Inferior parietal cortex (tissue), 1 donor: ENCODE results near the gene INPP5A.

Experiments
- DNase-seq: peaks from one replicate; pipeline ENCODE4 v3.0.0-alpha.2; 2016; ENCODE audit errors: extremely low spot score

The INPP5A gene

DNA sequence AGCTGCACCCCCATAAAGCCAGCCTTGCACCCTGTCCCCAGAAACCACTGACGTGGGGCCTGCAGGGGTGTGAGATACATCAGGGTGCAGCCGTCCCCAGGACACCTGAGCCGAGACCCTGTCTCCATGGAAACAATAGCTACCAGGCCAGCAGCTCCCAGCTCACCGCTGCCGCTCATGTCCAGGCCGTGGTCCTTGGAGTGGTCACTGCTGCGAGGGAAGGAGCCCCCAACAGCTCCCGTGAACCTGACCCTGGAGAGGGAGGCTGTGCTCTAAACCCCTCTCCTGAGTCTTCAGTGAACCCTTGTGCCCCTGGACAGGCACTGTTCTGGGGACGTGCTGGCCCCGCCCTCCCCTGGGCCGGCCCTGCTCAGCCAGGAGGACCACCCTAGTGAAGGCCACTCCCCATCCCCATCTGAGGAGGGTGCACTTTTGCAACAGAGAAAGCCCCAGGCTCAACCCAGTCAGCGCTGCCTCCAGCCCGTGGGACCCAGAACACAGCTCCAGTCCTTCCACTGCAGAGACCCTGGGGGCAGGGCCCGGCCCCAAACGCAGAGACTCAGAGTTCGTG, 19.6 kb upstream of the INPP5A start:
- DNase-seq = no peak

DNA sequence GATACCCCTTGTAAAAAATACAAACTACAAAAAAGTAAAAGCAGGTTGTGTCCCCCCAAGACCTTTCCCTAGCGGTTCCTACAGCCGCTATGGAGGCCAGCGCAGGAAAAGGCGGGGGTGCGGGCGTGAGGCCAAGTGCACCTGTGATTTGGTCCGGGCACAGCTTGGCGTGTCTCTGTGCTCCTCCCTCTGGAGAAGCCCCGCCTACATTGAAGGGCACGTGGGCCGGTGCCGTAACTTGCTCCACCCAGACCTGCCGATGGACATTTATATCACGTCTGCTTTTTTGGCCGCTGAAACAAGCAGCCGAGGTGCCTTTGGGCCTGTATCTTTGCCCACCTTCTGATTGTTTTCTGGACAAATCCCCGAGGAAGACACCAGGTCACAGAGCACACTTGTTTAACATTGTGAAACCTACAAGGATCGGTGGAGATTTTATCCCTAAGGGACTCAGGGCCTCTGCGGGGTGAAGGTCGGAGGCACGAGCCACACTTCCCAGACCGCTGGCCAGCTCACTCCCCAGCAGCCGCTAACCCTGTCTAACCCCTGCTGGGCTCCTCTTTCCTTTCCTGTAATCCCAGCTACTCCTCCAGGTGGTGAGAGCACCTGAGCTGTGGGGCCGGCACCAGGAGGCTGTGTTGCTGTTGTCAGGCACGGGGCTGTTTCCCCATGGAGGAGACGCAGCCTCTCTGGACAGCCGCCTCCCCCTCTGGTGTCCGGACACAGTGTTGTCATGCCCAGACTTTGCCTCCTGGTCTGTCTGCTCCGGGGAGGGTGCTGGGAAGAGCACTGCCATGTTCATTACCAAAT, 18.8 kb upstream of the INPP5A start:
- no peak for DNase-seq

DNA sequence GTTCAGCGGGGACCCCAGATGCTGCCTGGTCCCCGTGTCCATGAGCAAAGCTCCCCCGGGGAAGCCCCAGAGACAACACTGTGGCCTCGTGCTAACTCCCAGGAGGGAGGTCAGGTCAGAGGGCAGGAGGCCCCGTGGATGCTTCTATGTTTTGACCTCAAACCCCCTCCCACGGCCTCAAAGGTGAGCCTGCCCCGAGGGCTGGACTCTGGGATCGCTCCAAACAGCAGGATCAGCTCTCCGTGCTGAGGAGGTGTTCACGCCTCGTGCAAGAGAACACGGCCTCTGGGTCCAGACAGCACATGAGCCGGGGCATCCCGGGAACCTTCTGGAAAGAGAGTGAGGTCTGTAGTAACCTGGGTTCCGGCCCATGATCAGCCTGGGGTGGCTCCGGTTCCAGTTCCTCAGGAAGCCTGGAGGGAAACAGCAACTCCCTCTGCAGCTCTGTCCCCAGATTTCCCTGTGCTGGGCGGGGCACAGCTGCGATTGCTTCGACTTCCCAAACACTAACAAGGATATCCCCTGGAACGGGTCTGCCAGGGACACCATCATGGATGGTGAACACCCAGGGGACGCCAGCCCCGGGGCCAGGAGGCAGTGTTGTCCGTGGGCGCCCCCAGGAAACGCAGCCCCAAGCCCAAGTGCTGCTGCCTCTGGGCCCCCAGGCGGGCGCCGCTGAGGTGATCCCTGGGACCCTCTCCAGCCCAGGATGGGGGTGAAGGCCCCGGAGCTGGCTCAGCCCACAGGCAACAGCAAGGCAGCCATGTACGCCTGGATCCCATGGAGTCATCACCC, 18.0 kb upstream of the INPP5A start:
- no peak for DNase-seq

DNA sequence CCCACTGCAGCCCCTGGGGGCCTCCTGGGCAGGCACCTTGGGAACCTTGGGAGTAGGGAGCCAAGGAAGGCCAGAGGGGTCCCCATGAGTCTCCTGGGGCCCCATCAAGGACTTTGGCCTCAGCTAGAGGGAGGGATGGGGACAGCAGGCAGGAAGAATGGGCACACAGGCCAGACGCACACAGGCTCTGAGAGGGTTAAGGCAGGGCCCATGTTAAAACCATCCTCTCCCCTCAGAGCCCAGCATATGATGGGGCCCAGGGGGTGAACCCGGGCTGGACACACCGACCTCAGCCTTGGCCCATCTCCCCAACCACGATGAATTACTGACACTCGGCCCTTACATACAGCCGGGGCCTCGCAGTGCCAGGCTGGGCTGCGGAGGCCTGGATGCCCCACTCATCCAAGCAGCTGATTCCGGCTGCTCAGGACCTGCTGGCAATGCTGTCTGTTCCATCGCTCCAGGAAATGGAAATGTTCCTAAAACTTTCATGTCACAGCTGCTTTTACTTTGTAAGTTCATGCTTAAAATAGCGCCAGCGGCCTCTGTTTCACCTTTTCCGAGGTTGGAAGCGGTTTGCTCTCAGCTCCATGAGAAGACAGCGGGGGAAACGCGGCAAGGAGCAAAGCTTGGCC, 17.3 kb upstream of the INPP5A start:
- no peak for DNase-seq

DNA sequence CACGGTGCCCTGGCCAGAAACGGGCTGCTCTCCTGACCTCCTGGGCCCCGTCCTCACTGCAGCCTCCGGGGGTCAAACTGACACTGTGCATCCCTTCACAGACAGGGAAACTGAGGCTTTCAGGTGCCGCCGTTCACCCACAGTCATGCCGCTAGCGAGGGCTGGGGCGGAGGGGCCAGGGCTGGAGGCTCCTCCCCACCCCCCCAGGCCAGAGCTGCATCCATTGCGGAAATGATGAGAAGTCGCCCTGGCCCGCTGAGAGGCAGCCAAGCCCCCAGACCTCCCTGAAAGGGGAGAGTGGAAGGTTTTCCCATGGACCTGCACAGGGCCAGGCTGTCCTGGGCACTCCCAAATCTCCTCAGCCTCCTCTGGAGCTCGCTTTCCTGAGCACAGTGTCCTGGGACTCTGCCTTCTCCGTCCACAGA, 16.5 kb upstream of the INPP5A start:
- DNase-seq = no peak

DNA sequence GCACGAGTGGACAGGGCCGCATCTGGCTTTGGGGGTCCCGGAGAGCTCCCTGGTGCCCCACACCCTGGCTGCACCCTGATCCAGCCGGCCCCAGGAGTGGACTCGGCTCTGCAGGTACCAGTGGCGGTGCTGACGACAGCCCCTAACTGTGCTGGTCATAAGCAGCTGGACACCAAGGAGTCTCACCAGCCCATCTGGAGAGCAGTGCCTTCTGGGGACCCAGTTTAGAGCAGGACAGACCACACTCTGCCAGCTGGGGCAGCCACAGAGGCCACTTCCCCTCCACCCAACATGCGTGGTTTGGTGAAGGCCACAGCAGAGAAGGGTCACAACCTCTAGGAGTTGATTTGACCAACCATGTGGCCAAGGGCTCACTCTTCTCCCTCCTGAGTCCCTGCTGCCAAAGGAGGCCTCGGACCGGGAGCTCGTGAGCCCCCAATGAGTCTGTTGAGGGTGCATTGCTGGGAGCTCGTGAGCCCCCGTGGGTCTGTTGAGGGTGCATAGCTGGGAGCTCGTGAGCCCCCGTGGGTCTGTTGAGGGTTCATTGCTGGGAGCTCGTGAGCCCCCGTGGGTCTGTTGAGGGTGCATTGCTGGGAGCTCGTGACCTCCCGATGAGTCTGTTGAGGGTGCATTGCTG, 16.0 kb upstream of the INPP5A start:
- no peak for DNase-seq

DNA sequence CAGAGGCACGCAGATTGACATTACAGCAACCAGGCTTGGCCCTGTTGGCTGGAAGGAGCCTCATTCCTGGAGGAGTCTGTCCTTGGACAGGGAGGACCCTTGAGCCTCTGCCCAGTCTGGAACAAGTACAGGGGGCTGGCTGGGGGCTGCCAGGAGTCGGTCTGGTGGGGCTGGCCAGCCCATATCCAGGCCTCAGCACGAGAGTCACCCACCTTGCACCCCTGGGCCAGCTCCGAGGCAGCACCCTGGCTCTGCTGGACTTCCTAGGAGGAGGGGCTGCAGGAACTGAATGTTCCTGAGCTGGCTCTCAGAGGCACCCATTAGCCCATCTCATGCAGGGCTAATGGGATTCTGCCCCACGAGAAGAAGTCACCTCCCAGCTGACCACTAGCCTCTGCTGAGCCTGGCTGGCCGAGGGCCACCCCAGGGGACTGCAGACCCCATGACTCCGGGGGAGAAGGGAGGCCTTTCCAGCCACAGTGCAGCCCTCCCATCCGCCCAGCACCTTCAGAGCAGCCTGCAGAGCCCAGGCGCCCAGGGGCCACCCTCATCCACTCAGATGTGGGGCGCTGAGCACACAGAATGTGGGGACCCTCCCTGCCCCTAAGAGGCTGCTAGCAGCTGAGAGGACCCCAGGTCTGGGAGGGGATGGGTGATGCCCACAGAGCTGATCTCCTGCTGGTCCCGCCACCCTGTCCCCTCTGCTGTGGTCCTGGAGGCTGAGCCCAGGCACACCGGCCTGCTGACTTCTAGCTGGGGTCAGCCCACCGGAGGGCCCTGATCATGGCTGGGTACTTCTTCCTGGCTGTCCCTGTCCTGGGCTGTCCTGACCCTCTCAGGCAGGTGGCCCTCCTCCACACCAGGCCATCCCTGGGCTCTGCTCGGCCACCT, 14.8 kb upstream of the INPP5A start:
- DNase-seq = no peak

DNA sequence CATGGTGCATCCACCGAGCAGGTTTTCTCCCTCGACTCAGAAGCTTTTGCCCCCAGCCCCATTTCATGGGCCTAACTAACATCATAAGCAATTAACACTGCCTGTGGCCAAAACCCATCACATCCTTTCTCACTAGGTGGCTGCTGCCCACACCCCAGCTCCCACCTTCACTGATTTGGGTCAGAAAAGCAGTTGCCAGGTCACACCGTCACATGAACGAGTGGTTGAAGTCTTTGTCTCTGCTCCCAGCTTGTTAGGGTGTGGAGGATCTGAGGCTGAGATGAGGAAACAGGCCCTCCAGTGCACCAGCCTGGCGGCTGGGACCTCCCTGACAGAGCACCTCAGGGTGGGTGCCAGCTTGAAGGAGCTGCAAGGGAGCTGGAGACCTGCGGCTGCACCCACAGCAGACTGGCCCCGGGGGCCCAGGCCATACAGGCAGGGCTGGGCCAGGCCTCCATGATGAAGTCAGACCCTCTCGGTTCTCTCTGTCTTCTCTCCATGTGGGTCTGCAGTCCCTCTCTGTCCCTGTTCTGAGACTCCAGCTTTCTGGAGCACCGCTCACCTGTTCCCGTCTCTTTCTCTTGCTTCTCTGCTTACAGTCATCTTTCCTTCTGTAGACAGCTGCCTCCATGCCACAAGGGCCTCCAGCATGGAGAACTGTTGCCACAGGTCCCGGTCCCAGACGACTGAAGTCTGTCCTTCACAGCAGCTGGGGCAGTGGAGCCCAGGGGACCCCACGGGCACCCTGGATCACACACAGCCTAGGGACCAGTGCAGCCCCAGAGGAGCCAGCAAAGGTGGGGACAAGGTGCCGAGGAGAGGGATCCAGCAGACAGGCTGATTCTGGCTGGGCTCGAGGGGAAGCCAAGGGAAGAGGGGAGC, 13.8 kb upstream of the INPP5A start:
- DNase-seq = no peak

DNA sequence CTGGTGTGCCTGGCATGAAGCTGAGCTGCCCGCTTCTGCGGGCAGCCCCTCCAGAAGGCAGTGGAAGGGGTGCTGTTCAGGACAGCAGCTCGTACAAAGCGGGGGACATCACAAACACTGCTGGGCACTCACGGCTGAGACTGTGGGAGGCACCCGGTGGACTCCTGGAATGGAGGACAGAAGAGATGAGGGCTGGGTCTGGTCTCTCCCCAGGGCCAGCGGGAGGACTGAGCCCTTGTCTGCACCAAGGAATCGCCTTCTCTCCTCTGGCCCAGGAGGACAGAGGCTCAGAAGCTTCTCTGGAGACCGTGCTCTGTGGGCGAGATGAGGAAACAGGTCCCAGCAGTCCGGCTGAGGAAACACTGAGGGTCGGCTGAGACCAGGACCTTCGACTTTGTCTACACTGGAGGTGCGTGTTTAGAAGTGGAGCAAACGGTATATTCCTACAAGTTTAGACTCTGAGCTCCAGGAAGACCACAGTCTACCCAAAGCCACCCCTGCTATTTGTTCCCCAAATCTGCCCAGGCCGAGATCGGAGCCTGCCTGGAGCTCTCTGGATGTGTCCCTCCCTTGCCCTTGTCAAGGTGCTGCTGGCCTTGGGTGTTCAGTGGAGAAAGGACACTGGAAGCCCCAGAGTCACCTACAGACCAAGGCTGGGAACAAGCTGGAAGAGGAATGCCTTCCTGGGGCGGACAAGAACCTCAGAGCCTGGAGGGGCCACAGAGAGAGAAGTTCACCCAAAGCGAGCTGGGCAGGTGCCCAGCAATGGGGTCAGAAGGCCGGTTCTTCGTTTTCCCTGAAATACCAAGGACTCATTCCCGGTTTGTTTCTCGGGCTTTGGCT, 12.9 kb upstream of the INPP5A start:
- DNase-seq = no peak

DNA sequence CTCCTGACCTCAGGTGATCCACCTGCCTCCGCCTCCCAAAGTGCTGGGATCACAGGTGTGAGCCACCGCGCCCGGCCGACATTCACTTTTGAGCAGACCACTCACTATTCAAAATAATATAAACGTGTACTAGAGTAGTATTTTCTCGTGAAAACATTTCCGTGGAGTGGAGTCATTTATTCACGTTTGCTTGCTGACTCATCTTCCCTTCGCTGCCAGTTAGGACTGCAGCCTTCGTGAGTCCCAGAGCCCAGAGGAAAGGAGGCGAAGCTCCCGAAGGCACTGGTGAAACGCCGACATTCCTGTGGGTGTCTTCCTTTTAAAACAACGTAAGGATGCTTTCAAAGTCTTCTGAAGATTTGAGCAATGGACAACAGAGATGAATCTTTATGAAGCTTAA, 10.9 kb upstream of the INPP5A start:
- DNase-seq = no peak

DNA sequence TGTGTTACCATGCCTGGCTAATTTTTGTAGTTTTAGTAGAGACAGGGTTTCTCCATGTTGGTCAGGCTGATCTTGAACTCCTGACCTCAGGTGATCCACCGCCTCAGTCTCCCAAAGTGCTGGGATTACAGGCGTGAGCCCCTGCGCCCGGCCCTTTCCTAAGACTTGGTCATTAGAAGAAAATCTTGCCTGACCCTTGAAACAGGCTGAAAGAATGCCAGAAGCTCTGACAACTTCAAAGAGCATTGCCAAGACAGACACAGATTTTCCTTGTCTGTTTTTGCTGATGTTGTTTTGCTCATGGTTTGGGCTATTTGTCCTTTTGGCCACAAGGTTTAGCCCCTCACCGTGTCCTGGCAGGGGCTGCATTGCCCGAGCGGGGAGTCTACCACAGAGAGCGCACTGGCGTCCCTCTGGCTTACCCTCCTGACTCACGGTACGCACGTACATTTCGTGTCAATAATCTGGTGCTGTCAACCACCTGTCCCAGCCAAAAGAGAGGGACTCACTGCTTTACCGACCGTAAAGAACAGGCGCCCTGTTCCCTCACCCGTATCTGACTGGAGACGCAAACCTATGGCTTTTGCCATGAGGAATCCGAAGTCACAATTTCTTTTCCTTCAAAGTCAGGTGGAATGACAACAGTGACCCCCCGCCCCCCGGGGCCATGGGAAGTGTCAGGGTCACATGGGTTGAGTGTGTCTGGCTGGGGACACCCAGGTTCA, 10.1 kb upstream of the INPP5A start:
- no peak for DNase-seq

DNA sequence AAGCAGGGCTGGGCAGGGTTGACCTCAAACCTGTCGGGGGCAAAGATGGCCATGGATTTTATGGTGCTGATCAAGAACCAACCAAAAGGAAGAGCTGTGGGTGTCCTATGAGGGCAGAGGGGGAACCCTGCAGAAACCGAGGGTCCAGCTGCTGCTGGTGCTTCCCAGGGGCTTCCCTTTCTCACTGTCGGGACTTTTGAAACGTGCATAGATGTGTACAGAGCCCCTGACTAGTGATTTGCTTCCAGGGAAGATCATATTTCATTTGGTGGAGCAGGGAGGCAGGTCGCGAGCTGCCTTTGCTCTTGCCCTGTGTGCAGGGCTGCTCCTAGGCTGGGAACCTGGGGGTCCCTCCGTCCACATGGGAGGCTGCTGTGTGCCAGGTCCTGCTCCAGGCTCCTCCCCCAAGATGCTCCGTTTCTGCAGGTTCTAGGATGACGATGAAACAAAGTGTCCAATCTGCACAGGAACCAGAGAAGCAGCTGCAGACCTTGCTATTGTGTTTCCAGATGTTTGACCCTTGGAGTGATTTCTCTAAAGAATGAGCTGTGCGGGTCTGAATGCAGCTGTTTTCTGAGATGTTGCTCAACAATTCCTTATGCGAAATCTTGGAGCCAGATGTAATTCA, 9.4 kb upstream of the INPP5A start:
- no peak for DNase-seq

DNA sequence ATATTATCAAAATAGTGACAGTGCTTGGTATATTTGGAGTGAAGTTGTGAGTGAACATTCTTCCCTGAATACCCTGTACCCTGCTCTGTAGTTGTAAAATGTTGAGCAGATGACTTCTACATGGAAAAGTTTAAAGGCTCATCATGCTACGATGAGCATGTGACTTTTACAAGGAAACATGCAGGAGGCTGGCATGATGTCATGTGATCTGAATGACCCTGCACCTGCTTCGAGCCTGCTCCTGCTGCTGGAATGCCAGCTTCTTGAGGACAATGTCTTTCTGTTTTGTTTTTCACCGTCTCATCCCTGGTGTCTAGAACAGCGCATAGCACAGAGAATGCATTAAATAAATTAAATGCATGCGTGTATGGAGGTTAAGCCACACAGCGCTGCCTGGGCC, 5.4 kb upstream of the INPP5A start:
- DNase-seq = no peak

DNA sequence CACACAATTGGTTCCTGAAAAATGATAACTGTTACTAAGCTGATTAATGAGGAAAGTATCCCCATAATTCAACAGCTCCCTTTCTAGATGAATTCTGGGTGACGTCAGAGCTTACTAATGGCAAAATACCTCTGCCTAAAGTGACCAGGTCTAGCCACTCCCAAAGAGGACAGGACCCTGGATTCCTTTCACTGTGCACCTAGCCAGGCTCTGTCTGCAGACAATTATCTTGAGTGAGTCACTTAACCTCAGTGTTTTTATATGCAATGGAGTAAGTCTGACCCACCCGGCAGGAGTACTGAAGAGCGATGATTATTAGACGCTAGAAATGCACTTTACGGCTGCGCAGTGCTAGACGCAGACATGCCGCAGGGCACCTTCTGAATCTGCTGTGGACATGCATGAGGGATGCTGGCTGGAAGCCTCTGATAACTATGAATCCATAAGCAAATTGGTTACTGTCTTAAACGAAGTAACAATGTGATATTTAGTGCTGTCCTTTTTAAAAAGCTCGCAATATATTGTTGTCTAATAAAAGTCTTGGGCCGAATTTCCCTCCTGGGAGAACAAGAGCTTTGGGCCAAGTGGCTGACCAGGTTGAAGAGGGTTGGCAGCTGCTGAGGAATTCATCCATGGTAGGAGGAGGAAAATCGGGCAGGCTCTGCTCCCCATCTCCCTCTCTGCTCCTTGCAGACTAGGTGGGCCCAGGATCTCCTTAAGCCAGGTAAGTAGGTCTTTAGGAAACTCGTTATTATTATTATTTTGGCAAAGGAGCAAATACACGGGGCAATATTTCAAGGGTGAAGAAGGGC, 4.6 kb upstream of the INPP5A start:
- DNase-seq = no peak

DNA sequence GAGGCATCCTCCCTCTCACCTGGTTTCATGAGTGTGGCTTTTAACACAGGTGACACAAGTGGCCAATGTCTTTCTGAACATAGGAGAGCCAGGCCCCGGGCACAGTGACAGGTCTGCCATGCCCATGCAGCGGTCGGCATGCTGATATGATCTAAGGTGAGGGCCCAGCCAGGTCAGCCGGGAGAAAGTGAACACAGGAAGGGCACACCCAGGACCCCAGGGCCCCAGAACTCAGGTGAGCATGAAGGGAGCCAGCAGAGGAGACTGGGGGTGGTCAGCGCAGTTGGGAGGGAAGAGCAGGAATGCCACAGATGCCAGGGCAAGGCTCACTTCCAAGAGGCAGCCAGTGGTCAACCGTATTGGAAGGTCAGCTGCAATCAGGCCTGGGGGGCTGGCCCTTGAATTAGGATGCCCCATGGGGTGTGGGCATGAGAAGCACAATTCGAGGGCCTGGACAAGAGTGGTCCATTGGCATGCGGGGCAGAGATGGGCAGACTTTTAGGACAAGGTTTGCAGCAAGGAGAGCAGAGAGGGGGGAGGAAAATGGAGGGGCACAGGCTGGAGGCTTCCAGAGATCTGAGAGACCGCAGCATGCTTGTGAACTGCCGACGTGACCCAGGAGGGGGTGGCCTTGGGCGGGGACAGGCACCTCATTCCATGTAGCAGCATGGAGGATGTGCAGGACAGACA, 3.9 kb upstream of the INPP5A start:
- no peak for DNase-seq

DNA sequence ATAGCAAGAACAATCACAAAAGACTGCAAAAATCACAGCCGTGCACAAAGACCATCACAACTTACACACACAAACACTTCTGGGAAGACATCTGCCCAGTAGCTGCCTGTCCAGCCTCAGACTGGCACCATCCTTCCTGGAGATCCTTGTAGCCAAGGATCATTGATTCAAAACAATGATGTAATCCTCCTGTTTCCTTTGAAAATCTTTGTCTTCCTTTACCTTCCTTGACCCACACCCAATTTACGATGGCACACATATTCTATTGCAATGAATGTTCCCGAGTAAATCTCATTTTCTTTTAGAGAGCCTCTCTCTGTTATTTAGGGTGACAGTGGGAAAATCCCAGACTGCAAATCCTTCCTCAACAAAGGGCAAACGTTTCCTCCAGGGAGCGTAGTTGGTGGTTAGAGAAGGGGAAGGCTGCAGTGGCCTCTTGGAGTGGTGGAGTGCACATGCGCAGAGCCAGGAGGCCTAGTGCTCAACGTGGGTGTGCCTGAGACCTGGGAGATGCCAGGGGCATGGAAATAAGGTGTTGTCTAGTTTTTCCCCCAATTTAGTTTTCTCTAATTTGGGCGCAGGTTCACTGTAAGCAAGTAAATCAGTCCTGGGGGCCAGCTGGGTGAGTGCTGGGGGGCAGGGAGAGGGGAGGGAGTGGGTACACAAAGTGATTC, 3.1 kb upstream of the INPP5A start:
- no peak for DNase-seq
